Karpas-422 (cell line): ENCODE measurements around the gene FAM221A. TPM values are rescaled to one million over a fixed set of nuclear protein-coding genes. Genes with fewer than 3 reads are reported as not detected.
"Not testable (repeated sequence)": the region's sequence is repeated elsewhere in the genome, so short reads cannot be mapped to it uniquely, and the experiment has no call there.

ENCODE experiments used
- DNase-seq: peaks from one replicate; pipeline ENCODE4 v3.0.0-alpha.2; 2015
- H2AFZ ChIP-seq: fragments of 200-600 bp; sonication (generic); 2 replicates; pipeline ENCODE4 v1.6.1; 2014; ENCODE audit warnings: antibody characterized with exemption, low read length, mixed read lengths
- H3K27ac ChIP-seq: fragments of 200-600 bp; sonication (generic); 2 replicates; pipeline ENCODE4 v1.5.1; 2014; ENCODE audit warnings: mild to moderate bottlenecking, low read length, moderate library complexity
- H3K27me3 ChIP-seq: fragments of 200-600 bp; sonication (generic); 2 replicates; pipeline ENCODE4 v1.6.1; 2014; ENCODE audit warnings: low read length, mixed read lengths
- H3K36me3 ChIP-seq: fragments of 200-600 bp; sonication (generic); 2 replicates; pipeline ENCODE4 v1.6.1; 2014; ENCODE audit warnings: low read length, mixed read lengths; ENCODE audit not compliant: insufficient read depth
- H3K4me1 ChIP-seq: fragments of 200-600 bp; sonication (generic); 2 replicates; pipeline ENCODE4 v1.6.1; 2014; ENCODE audit warnings: mild to moderate bottlenecking, low read length, mixed read lengths
- H3K4me2 ChIP-seq: fragments of 200-600 bp; sonication (generic); 2 replicates; pipeline ENCODE4 v1.6.1; 2014; ENCODE audit warnings: low read length, low read depth, mild to moderate bottlenecking; ENCODE audit not compliant: poor library complexity, severe bottlenecking
- H3K4me3 ChIP-seq: fragments of 200-600 bp; sonication (generic); 2 replicates; pipeline ENCODE4 v1.5.1; 2014; ENCODE audit warnings: mild to moderate bottlenecking, antibody characterized with exemption, low read length, mixed read lengths
- H3K79me2 ChIP-seq: fragments of 200-600 bp; sonication (generic); 2 replicates; pipeline ENCODE4 v1.6.1; 2014; ENCODE audit warnings: mild to moderate bottlenecking, low read length, mixed read lengths
- H3K9ac ChIP-seq: fragments of 200-600 bp; sonication (generic); 2 replicates; pipeline ENCODE4 v1.6.0; 2014; ENCODE audit warnings: low read length
- H3K9me2 ChIP-seq: fragments of 200-600 bp; sonication (generic), shearing (Covaris generic); replicated peaks from 2 replicates; pipeline ENCODE4 v1.6.0; 2014; ENCODE audit warnings: mild to moderate bottlenecking, low read length, moderate library complexity; ENCODE audit not compliant: insufficient read depth
- H3K9me3 ChIP-seq: fragments of 300-700, 200-600 bp; sonication (generic); 2 replicates; pipeline ENCODE4 v1.6.1; 2014; ENCODE audit warnings: low read length, mixed read lengths
- H4K20me1 ChIP-seq: fragments of 200-600 bp; sonication (generic); 2 replicates; pipeline ENCODE4 v1.6.1; 2014; ENCODE audit warnings: mild to moderate bottlenecking, antibody characterized with exemption, low read length, low read depth; ENCODE audit not compliant: insufficient read depth
- small RNA-seq: library from RNA; depleted of rRNA; stranded (forward); fragments of <200 nt; gene quantifications from one replicate; pipeline ENCODE3, GENCODE V24; 2014
- total RNA-seq: library from RNA; depleted of rRNA; stranded (reverse); fragments of >200 nt; shearing (Covaris generic); gene quantifications from 2 replicates; pipeline ENCODE4 v1.2.3, GENCODE V29; 2014; ENCODE audit warnings: low replicate concordance; rRNA removed

The FAM221A gene
- total RNA-seq, 1 experiment from 2014 or later: 14.0 TPM

DNA sequence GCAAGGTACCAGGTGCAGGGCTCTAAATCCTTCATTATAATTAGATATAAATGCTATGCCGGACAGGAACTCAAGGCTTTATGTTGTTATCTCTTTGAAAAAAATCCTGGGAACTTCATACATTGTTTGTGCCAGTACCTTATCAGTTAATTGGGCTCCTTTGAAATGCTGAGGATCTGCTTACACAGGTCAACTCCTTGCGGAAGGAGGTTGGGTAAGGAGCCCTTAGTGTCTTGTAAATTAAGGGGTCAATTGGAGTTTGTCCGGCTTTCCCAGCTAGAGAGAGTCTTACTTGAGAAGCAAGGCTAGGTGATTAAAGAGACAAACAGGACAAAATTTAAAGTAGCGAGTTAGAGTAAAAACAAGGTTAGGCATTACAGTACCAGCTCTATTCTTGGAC, 44.1 kb downstream of the FAM221A start:
- not testable (repeated sequence) for H3K27me3 ChIP-seq, H2AFZ ChIP-seq, H3K79me2 ChIP-seq, H3K4me3 ChIP-seq, H3K36me3 ChIP-seq, H3K4me1 ChIP-seq, H4K20me1 ChIP-seq, H3K9me3 ChIP-seq, H3K9ac ChIP-seq, H3K9me2 ChIP-seq, DNase-seq, H3K27ac ChIP-seq, H3K4me2 ChIP-seq

DNA sequence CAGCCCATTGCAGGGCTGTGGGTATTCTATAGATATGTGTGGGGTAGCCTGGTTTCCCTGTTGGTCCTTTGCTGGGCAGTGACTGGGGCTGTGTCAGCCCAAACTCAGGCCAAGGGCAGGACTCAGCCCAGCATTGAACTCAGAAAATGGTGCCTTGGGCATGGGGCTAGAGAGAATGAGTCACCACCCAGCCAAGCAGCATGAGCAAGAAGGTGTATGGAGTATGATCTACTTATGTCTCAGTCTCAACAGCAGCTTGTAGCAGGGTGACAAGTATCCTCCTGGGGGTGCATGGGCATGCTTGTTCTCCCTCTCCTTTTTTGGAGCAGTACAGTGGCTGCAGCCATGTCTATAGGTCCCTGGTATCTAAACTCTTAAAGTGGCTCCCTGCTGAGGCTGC, 62.1 kb downstream of the FAM221A start:
- H3K27me3 ChIP-seq: no peaks in the 10 kb centered on the region
- no peak overlapping the region for H3K9ac ChIP-seq
- no peaks in the 10 kb centered on the region for H3K79me2 ChIP-seq
- peaks cover 6% of the 10 kb centered on the region for H3K9me3 ChIP-seq
- H3K36me3 ChIP-seq: no peaks in the 10 kb centered on the region
- H3K27ac ChIP-seq: no peak overlapping the region
- no peak for DNase-seq
- H3K4me3 ChIP-seq: no peak overlapping the region
- H4K20me1 ChIP-seq: no peaks in the 10 kb centered on the region
- H3K4me1 ChIP-seq: no peaks in the 10 kb centered on the region
- H2AFZ ChIP-seq: no peak overlapping the region
- H3K9me2 ChIP-seq: no peaks in the 10 kb centered on the region
- H3K4me2 ChIP-seq: no peak overlapping the region

- no peaks in the 10 kb centered on the region for H3K4me1 ChIP-seq
- H3K4me3 ChIP-seq: no peak overlapping the region
- H3K27me3 ChIP-seq: no peaks in the 10 kb centered on the region
- no peak overlapping the region for H2AFZ ChIP-seq
- H3K36me3 ChIP-seq: no peaks in the 10 kb centered on the region
- no peaks in the 10 kb centered on the region for H4K20me1 ChIP-seq
- H3K9me2 ChIP-seq: no peaks in the 10 kb centered on the region
- no peak overlapping the region for H3K4me2 ChIP-seq
- no peak overlapping the region for H3K9ac ChIP-seq
- DNase-seq: no peak
- no peak overlapping the region for H3K27ac ChIP-seq
- peaks cover 6% of the 10 kb centered on the region for H3K9me3 ChIP-seq
- no peaks in the 10 kb centered on the region for H3K79me2 ChIP-seq
These were observed 63.2 kb downstream of the FAM221A start for GRCh38 chr7:23743226-23743625.

GRCh38 chr7:23746629-23747028, 66.6 kb downstream of the FAM221A start:
- no peaks in the 10 kb centered on the region for H3K9me2 ChIP-seq
- H2AFZ ChIP-seq: no peak overlapping the region
- H3K4me3 ChIP-seq: no peak overlapping the region
- H3K9me3 ChIP-seq: peaks cover 6% of the 10 kb centered on the region
- no peaks in the 10 kb centered on the region for H3K36me3 ChIP-seq
- no peak for DNase-seq
- no peaks in the 10 kb centered on the region for H4K20me1 ChIP-seq
- H3K27me3 ChIP-seq: no peaks in the 10 kb centered on the region
- H3K4me1 ChIP-seq: no peaks in the 10 kb centered on the region
- no peaks in the 10 kb centered on the region for H3K79me2 ChIP-seq
- no peak overlapping the region for H3K9ac ChIP-seq
- H3K4me2 ChIP-seq: no peak overlapping the region
- H3K27ac ChIP-seq: no peak overlapping the region

- H4K20me1 ChIP-seq: no peaks in the 10 kb centered on the region
- no peaks in the 10 kb centered on the region for H3K27me3 ChIP-seq
- no peaks in the 10 kb centered on the region for H3K36me3 ChIP-seq
- DNase-seq: peak; percentile 26
- no peaks in the 10 kb centered on the region for H3K9me3 ChIP-seq
- H3K4me3 ChIP-seq: no peak overlapping the region
- no peak overlapping the region for H3K9ac ChIP-seq
- no peak overlapping the region for H3K27ac ChIP-seq
- H2AFZ ChIP-seq: no peak overlapping the region
- no peak overlapping the region for H3K4me2 ChIP-seq
- no peaks in the 10 kb centered on the region for H3K79me2 ChIP-seq
- H3K4me1 ChIP-seq: no peaks in the 10 kb centered on the region
- H3K9me2 ChIP-seq: no peaks in the 10 kb centered on the region
These were observed 71.9 kb downstream of the FAM221A start for GRCh38 chr7:23751852-23752251.

Small RNA genes within 50 kb of the gene (small RNA-seq; reads per million reads assigned to genes)
- gene AC006026.2: not detected

Other genes starting within 250 kb of the FAM221A start
- gene IGF2BP3, start 209.7 kb upstream of the FAM221A start, total RNA-seq: 61.5 and 120 TPM in 2 replicates
- 34.3 and 34.5 TPM in 2 replicates for gene TRA2A, start 148.2 kb upstream of the FAM221A start, total RNA-seq
- 3.0 and 8.9 TPM in 2 replicates for gene CCDC126, start 82.8 kb upstream of the FAM221A start, total RNA-seq
- 0.14 and 0.15 TPM in 2 replicates for gene STK31, start 30.0 kb downstream of the FAM221A start, total RNA-seq